ENCODE data around the gene EVA1A.

DNA sequence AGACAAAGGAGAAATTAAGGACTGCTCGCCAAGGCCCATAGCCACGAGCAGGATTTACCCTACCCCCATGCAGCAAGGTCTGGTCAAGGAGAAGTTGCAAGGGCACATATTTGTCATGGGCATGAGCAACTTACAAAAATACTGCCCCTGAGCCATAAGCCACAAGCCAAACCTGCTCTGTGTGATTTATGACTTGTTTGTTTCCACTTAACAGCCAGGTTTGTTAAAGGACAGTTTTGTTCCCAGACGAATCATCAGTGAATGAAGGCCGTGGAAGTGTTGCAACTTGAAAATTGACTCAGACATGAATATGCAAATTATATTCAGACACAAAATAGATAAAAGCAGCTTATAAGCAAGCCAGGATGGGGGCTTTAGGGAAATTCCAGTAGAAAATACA lies 31.3 kb upstream of the EVA1A start:
- TF ChIP-seq, protein P1, sequence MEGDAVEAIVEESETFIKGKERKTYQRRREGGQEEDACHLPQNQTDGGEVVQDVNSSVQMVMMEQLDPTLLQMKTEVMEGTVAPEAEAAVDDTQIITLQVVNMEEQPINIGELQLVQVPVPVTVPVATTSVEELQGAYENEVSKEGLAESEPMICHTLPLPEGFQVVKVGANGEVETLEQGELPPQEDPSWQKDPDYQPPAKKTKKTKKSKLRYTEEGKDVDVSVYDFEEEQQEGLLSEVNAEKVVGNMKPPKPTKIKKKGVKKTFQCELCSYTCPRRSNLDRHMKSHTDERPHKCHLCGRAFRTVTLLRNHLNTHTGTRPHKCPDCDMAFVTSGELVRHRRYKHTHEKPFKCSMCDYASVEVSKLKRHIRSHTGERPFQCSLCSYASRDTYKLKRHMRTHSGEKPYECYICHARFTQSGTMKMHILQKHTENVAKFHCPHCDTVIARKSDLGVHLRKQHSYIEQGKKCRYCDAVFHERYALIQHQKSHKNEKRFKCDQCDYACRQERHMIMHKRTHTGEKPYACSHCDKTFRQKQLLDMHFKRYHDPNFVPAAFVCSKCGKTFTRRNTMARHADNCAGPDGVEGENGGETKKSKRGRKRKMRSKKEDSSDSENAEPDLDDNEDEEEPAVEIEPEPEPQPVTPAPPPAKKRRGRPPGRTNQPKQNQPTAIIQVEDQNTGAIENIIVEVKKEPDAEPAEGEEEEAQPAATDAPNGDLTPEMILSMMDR (IDR thresholded peaks at IDR 0.05): no peak
- TF ChIP-seq EP300 (IDR thresholded peaks at IDR 0.05): no peak

Data from stomach (tissue), 4 donors.